WTC11 (cell line): ENCODE measurements around the gene ZMPSTE24. TPM values are rescaled to one million over a fixed set of nuclear protein-coding genes. Genes with fewer than 3 reads are reported as not detected.

Experiments
- ATAC-seq: fragments of 200-7000 bp; cut with Tn5 transposase; 2 replicates; pipeline ENCODE4 v1.10.0; 2021; ENCODE audit warnings: mild to moderate bottlenecking, moderate library complexity
- CTCF ChIA-PET: fragments of 300-600 bp; sonication (Branson Sonifier 250); formaldehyde crosslinking; loops from one replicate; lab custom pipeline; 2021; ENCODE audit warnings: antibody characterized with exemption; lab: Charles Lee
- POLR2A ChIA-PET: fragments of 350-600 bp; sonication (Branson Sonifier 250); formaldehyde crosslinking; loops from one replicate; lab custom pipeline; 2021; ENCODE audit warnings: antibody characterized with exemption; lab: Charles Lee
- DNase-seq: peaks from one replicate; pipeline ENCODE4 v3.0.0; 2021; ENCODE audit warnings: low spot score
- H3K27ac Mint-ChIP-seq: 2 replicates; pipeline ENCODE4 v1.8.0; 2021; ENCODE audit warnings: mixed read lengths
- H3K27me3 Mint-ChIP-seq: 2 replicates; pipeline ENCODE4 v1.8.0; 2021; ENCODE audit warnings: low read depth, mild to moderate bottlenecking, moderate library complexity, mixed read lengths
- H3K36me3 Mint-ChIP-seq: 2 replicates; pipeline ENCODE4 v1.8.0; 2021; ENCODE audit warnings: mixed read lengths
- H3K4me1 Mint-ChIP-seq: 2 replicates; pipeline ENCODE4 v1.8.0; 2022; ENCODE audit warnings: mixed read lengths
- H3K4me3 Mint-ChIP-seq: 2 replicates; pipeline ENCODE4 v1.8.0; 2021; ENCODE audit warnings: mild to moderate bottlenecking, moderate library complexity, mixed read lengths
- H3K9me3 Mint-ChIP-seq: 2 replicates; pipeline ENCODE4 v1.8.0; 2021; ENCODE audit warnings: mixed read lengths
- ESRRA ChIP-seq: sonication (generic); formaldehyde crosslinking; IDR thresholded peaks from 2 replicates; pipeline ENCODE4 v1.8.1; 2022; ENCODE audit warnings: mild to moderate bottlenecking, missing genetic modification reagents, borderline replicate concordance
- FOXK1 ChIP-seq: sonication (generic); formaldehyde crosslinking; IDR thresholded peaks from 2 replicates; pipeline ENCODE4 v1.8.0; 2022; ENCODE audit warnings: mild to moderate bottlenecking, moderate library complexity, missing genetic modification reagents
- KAT7 ChIP-seq: sonication (generic); formaldehyde crosslinking; IDR thresholded peaks from 2 replicates; pipeline ENCODE4 v1.8.1; 2023; ENCODE audit warnings: missing genetic modification reagents, mild to moderate bottlenecking, borderline replicate concordance
- MXD4 ChIP-seq: fragments of 250-450 bp; sonication (Bioruptor Pico); IDR thresholded peaks from 2 replicates; pipeline ENCODE4 v1.8.0; 2021; ENCODE audit warnings: mild to moderate bottlenecking, moderate library complexity, borderline replicate concordance
- NFATC4 ChIP-seq: fragments of 250-450 bp; sonication (Bioruptor Pico); IDR thresholded peaks from 2 replicates; pipeline ENCODE4 v1.9.0; 2021; ENCODE audit warnings: mild to moderate bottlenecking
- NFE2L1 ChIP-seq: sonication (generic); formaldehyde crosslinking; IDR thresholded peaks from 2 replicates; pipeline ENCODE4 v1.8.1; 2023; ENCODE audit warnings: missing genetic modification reagents
- SP1 ChIP-seq: sonication (generic); formaldehyde crosslinking; conservative IDR thresholded peaks from 2 replicates; pipeline ENCODE4 v1.8.1; 2022; ENCODE audit warnings: missing genetic modification reagents
- ZBTB21 ChIP-seq: sonication (generic); formaldehyde crosslinking; IDR thresholded peaks from 2 replicates; pipeline ENCODE4 v1.8.1; 2023; ENCODE audit warnings: mild to moderate bottlenecking, missing genetic modification reagents, borderline replicate concordance
- ZNF232 ChIP-seq: sonication (generic); formaldehyde crosslinking; IDR thresholded peaks from 2 replicates; pipeline ENCODE4 v1.8.0; 2022; ENCODE audit warnings: mild to moderate bottlenecking, missing genetic modification reagents
- ZNF317 ChIP-seq: sonication (generic); formaldehyde crosslinking; IDR thresholded peaks from 2 replicates; pipeline ENCODE4 v1.8.1; 2023; ENCODE audit warnings: low read depth, mild to moderate bottlenecking, moderate library complexity, missing genetic modification reagents, borderline replicate concordance
- total RNA-seq: library from RNA; stranded (reverse); gene quantifications from 3 replicates; pipeline ENCODE4 v1.2.3, GENCODE V29; 2021
- TF ChIP-seq, protein P1 (sequence below): sonication (generic); formaldehyde crosslinking; IDR thresholded peaks from 2 replicates; pipeline ENCODE4 v1.8.1; 2022; ENCODE audit warnings: low read depth, mild to moderate bottlenecking, moderate library complexity, missing genetic modification reagents, borderline replicate concordance
- TF ChIP-seq, protein P2 (sequence below): sonication (generic); formaldehyde crosslinking; IDR thresholded peaks from 2 replicates; pipeline ENCODE4 v1.8.0; 2022; ENCODE audit warnings: mild to moderate bottlenecking, missing genetic modification reagents
- TF ChIP-seq, protein P3 (sequence below): sonication (generic); formaldehyde crosslinking; IDR thresholded peaks from 2 replicates; pipeline ENCODE4 v1.8.0; 2023; ENCODE audit warnings: mild to moderate bottlenecking, missing genetic modification reagents
- TF ChIP-seq, protein P4 (sequence below): sonication (generic); formaldehyde crosslinking; IDR thresholded peaks from 2 replicates; pipeline ENCODE4 v1.8.1; 2023; ENCODE audit warnings: mild to moderate bottlenecking, moderate library complexity, missing genetic modification reagents
- TF ChIP-seq, protein P5 (sequence below): sonication (generic); formaldehyde crosslinking; IDR thresholded peaks from 2 replicates; pipeline ENCODE4 v1.8.1; 2023; ENCODE audit warnings: mild to moderate bottlenecking, missing genetic modification reagents, moderate library complexity
- TF ChIP-seq, protein P6 (sequence below): sonication (generic); formaldehyde crosslinking; IDR thresholded peaks from 2 replicates; pipeline ENCODE4 v1.8.1; 2022; ENCODE audit warnings: missing genetic modification reagents, borderline replicate concordance
- TF ChIP-seq, protein P7 (sequence below): fragments of 250-450 bp; sonication (Bioruptor Pico); conservative IDR thresholded peaks from 2 replicates; pipeline ENCODE4 v1.9.0; 2021; ENCODE audit warnings: mild to moderate bottlenecking
- TF ChIP-seq, protein P8 (sequence below): sonication (generic); formaldehyde crosslinking; IDR thresholded peaks from 2 replicates; pipeline ENCODE4 v1.8.1; 2023; ENCODE audit warnings: mild to moderate bottlenecking, missing genetic modification reagents, borderline replicate concordance

ZMPSTE24 gene
- total RNA-seq, 1 experiment from 2014 or later, result 31.7 TPM

DNA sequence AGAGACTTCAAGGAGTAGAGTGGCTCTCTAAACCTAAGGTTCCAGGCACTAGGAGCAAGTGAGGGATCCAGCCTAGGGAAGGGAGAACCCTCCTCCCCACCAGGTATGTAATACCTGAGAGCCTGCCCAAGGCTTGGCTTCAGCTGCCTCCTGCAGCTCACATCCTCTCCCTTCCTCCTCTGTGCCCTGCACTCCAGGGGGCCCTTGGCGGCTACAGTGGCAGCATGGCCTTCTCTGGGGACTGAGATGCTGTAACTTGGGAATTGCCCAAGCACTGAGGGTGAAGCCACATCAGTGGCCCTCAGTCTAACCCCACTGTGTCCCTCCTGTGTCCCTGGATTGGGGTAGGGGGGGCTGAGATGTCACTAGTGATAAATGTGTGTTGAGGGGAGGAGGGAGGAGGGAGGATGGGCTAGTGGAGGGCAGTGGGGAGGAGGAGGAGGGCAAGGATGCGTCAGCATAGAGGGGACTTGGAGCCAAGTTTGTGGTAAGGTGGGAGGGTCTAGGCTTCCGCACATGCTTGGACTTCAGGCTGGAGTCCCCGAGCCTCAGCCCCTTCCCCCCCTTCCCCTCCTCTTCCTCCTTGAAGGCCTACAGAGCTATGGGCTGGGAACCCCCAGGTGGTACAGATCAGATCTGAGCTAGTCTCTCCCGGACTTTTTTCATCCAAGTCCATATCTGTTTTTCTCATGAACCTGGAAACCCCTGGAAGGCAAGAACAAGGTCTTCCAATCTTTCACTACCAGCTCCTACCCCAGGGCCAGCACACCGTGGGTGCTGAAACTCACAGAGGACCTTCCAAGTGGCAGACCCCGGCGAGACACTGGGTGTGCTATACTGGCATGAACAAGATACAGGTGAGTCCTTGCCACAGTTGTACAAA lies 41.6 kb downstream of the ZMPSTE24 start:
- Mint-ChIP-seq H3K9me3 (no peaks in the 10 kb centered on the region), H3K27me3 (peaks cover 19% of the 10 kb centered on the region), H3K4me3 (no peak overlapping the region), H3K4me1 (no peaks in the 10 kb centered on the region), H3K36me3 (no peaks in the 10 kb centered on the region), H3K27ac (no peak overlapping the region)
- ChIA-PET POLR2A (interaction anchor here (0.6 kb wide), 1 partner anchor 51 kb away, joined by 5 read pairs; no protein-coding TSS in a partner anchor), CTCF (interaction anchor here (3.2 kb wide), 1 partner anchor 16 kb away, joined by 21 read pairs; no protein-coding TSS in a partner anchor)
- TF ChIP-seq, protein P1, sequence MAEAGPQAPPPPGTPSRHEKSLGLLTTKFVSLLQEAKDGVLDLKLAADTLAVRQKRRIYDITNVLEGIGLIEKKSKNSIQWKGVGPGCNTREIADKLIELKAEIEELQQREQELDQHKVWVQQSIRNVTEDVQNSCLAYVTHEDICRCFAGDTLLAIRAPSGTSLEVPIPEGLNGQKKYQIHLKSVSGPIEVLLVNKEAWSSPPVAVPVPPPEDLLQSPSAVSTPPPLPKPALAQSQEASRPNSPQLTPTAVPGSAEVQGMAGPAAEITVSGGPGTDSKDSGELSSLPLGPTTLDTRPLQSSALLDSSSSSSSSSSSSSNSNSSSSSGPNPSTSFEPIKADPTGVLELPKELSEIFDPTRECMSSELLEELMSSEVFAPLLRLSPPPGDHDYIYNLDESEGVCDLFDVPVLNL (CRISPR knock-in tag), result no peak
- TF ChIP-seq NFE2L1 (CRISPR knock-in tag) (no peak), KAT7 (CRISPR knock-in tag) (no peak), FOXK1 (CRISPR knock-in tag) (no peak), ESRRA (CRISPR knock-in tag) (no peak), ZNF232 (CRISPR knock-in tag) (no peak), MXD4 (CRISPR knock-in tag) (no peak), NFATC4 (CRISPR knock-in tag) (no peak), ZBTB21 (CRISPR knock-in tag) (no peak)
- TF ChIP-seq, protein P2, sequence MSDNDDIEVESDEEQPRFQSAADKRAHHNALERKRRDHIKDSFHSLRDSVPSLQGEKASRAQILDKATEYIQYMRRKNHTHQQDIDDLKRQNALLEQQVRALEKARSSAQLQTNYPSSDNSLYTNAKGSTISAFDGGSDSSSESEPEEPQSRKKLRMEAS (CRISPR knock-in tag), result no peak
- TF ChIP-seq, protein P3, sequence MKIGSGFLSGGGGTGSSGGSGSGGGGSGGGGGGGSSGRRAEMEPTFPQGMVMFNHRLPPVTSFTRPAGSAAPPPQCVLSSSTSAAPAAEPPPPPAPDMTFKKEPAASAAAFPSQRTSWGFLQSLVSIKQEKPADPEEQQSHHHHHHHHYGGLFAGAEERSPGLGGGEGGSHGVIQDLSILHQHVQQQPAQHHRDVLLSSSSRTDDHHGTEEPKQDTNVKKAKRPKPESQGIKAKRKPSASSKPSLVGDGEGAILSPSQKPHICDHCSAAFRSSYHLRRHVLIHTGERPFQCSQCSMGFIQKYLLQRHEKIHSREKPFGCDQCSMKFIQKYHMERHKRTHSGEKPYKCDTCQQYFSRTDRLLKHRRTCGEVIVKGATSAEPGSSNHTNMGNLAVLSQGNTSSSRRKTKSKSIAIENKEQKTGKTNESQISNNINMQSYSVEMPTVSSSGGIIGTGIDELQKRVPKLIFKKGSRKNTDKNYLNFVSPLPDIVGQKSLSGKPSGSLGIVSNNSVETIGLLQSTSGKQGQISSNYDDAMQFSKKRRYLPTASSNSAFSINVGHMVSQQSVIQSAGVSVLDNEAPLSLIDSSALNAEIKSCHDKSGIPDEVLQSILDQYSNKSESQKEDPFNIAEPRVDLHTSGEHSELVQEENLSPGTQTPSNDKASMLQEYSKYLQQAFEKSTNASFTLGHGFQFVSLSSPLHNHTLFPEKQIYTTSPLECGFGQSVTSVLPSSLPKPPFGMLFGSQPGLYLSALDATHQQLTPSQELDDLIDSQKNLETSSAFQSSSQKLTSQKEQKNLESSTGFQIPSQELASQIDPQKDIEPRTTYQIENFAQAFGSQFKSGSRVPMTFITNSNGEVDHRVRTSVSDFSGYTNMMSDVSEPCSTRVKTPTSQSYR (CRISPR knock-in tag), result no peak
- TF ChIP-seq, protein P4, sequence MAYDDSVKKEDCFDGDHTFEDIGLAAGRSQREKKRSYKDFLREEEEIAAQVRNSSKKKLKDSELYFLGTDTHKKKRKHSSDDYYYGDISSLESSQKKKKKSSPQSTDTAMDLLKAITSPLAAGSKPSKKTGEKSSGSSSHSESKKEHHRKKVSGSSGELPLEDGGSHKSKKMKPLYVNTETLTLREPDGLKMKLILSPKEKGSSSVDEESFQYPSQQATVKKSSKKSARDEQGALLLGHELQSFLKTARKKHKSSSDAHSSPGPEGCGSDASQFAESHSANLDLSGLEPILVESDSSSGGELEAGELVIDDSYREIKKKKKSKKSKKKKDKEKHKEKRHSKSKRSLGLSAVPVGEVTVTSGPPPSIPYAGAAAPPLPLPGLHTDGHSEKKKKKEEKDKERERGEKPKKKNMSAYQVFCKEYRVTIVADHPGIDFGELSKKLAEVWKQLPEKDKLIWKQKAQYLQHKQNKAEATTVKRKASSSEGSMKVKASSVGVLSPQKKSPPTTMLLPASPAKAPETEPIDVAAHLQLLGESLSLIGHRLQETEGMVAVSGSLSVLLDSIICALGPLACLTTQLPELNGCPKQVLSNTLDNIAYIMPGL (CRISPR knock-in tag), result no peak
- TF ChIP-seq, protein P5, sequence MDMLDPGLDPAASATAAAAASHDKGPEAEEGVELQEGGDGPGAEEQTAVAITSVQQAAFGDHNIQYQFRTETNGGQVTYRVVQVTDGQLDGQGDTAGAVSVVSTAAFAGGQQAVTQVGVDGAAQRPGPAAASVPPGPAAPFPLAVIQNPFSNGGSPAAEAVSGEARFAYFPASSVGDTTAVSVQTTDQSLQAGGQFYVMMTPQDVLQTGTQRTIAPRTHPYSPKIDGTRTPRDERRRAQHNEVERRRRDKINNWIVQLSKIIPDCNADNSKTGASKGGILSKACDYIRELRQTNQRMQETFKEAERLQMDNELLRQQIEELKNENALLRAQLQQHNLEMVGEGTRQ (CRISPR knock-in tag), result no peak
- TF ChIP-seq, protein P6, sequence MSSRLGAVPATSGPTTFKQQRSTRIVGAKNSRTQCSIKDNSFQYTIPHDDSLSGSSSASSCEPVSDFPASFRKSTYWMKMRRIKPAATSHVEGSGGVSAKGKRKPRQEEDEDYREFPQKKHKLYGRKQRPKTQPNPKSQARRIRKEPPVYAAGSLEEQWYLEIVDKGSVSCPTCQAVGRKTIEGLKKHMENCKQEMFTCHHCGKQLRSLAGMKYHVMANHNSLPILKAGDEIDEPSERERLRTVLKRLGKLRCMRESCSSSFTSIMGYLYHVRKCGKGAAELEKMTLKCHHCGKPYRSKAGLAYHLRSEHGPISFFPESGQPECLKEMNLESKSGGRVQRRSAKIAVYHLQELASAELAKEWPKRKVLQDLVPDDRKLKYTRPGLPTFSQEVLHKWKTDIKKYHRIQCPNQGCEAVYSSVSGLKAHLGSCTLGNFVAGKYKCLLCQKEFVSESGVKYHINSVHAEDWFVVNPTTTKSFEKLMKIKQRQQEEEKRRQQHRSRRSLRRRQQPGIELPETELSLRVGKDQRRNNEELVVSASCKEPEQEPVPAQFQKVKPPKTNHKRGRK (CRISPR knock-in tag), result no peak
- no peak for DNase-seq
- no peak for ATAC-seq

DNA sequence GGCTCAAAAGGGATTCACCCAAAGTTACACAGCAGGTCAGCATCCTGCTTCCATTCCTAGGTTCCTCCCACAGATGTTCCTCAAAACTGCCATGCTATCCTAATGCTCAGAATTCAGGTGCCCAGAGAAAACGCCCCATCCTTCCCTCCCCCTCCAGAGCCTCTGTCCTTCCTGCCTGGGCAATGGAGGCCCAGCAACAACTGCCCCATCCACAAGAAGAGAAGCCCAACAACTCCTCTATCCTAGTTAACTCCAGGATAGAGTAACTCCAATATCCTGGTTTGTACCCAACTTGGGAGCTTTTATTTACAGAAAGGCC lies 42.2 kb downstream of the ZMPSTE24 start:
- ChIA-PET CTCF (interaction anchor here (3.2 kb wide), 1 partner anchor 15 kb away, joined by 21 read pairs; no protein-coding TSS in a partner anchor), POLR2A (interaction anchor here (0.6 kb wide), 1 partner anchor 52 kb away, joined by 5 read pairs; no protein-coding TSS in a partner anchor)
- Mint-ChIP-seq H3K27me3 (peaks cover 24% of the 10 kb centered on the region), H3K4me1 (no peaks in the 10 kb centered on the region), H3K36me3 (no peaks in the 10 kb centered on the region), H3K4me3 (no peak overlapping the region), H3K27ac (no peak overlapping the region), H3K9me3 (no peaks in the 10 kb centered on the region)
- ATAC-seq, result no peak
- no peak for DNase-seq
- TF ChIP-seq, protein P7, sequence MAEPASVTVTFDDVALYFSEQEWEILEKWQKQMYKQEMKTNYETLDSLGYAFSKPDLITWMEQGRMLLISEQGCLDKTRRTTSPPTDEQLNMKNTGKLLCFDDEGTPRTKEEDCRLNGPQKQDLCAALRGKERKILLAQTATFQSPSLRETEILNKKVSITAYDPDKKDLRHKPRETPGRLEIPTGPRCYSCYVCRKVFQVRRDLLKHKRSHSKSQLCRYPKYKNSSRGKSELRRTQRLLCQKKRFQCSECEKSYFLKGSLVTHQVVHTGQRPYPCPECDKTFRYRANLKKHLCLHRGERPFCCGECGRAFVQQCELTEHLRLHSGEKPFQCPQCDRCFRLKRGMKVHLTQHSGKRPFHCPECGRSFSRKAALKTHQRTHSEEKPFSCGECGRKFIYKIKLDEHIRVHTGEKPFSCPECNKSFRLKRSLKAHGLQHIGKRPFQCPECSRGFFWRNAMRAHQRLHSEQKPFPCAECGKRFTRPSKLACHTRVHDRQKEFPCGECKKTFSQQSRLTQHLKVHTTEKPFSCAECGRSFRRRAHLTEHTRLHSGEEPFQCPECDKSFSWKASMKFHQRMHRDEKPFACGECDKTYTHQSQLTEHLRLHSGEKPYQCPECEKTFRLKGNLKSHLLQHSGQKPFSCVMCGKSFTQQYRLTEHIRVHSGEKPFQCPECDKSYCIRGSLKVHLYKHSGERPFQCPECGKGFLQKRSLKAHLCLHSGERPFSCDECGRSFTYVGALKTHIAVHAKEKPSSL (CRISPR knock-in tag), result no peak
- TF ChIP-seq SP1 (CRISPR knock-in tag) (no peak), ZNF317 (CRISPR knock-in tag) (no peak)
- TF ChIP-seq, protein P8, sequence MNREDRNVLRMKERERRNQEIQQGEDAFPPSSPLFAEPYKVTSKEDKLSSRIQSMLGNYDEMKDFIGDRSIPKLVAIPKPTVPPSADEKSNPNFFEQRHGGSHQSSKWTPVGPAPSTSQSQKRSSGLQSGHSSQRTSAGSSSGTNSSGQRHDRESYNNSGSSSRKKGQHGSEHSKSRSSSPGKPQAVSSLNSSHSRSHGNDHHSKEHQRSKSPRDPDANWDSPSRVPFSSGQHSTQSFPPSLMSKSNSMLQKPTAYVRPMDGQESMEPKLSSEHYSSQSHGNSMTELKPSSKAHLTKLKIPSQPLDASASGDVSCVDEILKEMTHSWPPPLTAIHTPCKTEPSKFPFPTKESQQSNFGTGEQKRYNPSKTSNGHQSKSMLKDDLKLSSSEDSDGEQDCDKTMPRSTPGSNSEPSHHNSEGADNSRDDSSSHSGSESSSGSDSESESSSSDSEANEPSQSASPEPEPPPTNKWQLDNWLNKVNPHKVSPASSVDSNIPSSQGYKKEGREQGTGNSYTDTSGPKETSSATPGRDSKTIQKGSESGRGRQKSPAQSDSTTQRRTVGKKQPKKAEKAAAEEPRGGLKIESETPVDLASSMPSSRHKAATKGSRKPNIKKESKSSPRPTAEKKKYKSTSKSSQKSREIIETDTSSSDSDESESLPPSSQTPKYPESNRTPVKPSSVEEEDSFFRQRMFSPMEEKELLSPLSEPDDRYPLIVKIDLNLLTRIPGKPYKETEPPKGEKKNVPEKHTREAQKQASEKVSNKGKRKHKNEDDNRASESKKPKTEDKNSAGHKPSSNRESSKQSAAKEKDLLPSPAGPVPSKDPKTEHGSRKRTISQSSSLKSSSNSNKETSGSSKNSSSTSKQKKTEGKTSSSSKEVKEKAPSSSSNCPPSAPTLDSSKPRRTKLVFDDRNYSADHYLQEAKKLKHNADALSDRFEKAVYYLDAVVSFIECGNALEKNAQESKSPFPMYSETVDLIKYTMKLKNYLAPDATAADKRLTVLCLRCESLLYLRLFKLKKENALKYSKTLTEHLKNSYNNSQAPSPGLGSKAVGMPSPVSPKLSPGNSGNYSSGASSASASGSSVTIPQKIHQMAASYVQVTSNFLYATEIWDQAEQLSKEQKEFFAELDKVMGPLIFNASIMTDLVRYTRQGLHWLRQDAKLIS (CRISPR knock-in tag), result no peak
